ENCODE data around the gene THSD4.

THSD4 gene

DNA sequence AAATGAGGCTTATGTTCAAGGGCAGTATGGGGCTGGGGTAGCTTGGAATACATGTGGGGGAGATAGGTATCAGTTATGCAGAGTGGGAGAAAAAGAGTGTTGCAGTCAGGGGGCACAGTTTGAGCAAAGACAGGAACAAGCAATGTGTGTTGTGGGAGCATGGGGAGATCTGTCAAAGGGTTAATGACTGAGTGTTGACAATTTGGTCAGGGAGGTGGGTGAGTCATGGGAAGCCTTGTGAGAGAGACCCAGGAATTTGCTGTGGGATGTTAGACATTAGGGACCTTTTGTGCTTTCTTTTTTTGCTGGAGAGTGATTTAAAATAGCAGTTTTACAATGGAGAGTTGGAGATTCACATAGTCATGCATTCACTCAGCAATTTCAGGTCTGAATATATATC lies 473.5 kb downstream of the THSD4 start:
- DNase-seq (ENCODE audit: low read depth), result no peak

DNA sequence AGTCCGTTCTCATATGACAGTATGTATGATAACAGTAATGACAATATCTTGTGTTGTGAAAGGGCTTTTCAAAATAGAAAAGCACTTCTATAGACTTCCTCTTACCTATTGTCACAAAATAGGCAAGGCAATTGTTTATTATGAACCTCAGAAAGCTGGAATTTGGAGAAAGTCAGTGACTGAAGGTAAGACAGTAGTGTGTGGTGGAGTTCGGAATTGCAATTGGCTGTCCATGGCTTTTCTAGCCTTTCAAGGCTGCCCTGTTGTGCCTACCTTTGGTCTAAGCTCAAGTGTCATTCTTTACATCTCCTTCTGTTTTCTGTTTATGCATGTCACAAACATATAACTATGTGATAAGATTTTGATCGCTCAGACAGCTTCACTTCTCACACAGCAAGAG lies 475.8 kb downstream of the THSD4 start:
- DNase-seq (ENCODE audit: low read depth), result no peak

DNA sequence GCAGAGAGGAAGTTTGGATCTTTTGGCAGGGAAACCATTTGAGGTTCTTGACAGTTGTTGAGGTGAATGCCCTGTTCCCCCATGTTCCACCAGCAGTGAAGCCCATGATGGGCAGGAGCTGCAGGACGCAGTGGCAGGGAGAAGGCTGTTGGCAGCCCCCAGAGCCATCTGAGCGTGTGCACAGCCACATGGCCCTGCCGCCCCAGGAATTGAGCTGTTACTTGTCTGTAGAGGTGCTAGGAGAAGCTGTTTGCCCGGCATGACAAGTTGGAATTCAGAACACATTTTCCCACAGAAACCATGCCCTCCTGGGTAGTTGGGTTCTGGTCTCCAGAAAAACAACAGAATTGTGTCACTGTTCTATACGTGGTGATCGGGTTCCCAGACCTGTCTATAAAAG lies 476.9 kb downstream of the THSD4 start:
- no peak for DNase-seq (ENCODE audit: low read depth)

- DNase-seq (ENCODE audit: low read depth), result no peak
Observed at GRCh38 chr15:71595846-71596553, 480.7 kb downstream of the THSD4 start.

- DNase-seq (ENCODE audit: low read depth), result no peak
Observed at GRCh38 chr15:71596672-71597071, 481.4 kb downstream of the THSD4 start.

DNA sequence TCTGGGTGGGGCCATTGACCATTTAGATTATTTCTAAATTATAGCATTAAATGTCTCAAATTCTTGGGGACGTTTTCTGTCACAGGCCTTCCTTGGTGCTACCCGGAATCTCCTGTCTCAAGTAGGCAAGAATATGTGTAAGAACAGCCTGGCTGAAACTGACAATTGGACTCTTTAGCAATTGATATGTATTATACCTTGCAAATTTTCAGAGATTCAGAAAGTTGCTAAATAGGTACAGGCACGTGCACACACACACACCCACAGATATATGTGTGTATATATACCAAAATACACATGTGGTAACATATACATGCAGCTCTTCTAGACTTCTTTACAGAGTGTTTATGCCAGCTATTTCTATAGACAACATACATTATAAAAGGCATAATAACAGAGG lies 481.9 kb downstream of the THSD4 start:
- DNase-seq (ENCODE audit: low read depth), result no peak

GRCh38 chr15:71597637-71598036 lies 482.4 kb downstream of the THSD4 start:
- DNase-seq (ENCODE audit: low read depth), result no peak

DNA sequence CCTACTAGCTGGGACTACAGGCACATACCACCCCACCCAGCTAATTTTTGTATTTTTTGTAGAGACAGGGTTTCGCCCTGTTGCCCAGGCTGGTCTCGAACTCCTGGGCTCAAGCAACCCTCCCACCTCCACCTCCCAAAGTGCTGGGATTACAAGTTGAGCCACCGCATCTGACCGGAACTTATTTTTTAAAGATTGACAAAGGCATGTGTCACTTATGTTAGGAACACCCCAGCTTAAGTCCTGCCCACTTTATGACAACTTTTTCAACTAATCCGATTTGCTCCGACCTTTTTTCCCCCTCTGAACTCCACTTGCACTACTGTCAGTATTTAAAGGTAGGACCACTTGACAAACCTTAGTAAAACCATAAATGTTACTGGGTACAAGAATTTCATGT lies 483.5 kb downstream of the THSD4 start:
- DNase-seq (ENCODE audit: low read depth), result no peak

DNA sequence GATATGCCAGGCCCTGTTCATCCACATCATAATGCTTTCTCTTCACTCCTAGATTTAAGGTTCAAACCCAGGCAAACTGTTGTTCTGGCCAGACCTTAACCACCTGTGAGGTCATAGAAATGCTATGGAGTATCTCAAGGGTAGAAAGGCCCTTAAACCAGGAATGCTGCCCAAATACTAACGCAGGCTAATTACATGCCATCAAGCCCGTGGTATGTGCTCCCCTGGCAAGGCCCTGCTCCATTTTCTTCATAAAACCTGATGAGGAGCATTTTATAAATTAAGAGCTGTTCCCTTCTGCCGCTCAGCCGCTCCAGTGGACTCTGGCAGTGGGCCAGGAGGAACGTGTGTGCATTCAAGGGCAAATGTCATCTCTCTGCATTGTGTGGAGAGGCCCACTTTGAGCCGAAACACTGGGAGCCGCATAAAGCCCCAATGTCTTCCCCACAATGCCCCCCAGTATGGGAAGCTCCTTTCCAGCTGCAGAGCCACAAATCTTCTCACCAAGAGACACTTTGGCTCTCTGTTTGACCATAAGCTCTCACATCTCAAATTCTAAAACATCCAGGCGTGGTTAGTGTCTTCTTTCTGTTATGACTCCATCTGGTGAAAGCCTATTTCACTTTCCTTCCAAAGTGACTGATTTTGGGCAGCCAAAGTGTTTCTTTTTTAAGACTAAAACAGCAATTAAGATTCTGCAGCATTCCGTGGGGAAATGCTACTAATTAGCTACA lies 484.3 kb downstream of the THSD4 start:
- DNase-seq (ENCODE audit: low read depth), result no peak

GRCh38 chr15:71600237-71600636 lies 485.0 kb downstream of the THSD4 start:
- DNase-seq (ENCODE audit: low read depth), result no peak

DNA sequence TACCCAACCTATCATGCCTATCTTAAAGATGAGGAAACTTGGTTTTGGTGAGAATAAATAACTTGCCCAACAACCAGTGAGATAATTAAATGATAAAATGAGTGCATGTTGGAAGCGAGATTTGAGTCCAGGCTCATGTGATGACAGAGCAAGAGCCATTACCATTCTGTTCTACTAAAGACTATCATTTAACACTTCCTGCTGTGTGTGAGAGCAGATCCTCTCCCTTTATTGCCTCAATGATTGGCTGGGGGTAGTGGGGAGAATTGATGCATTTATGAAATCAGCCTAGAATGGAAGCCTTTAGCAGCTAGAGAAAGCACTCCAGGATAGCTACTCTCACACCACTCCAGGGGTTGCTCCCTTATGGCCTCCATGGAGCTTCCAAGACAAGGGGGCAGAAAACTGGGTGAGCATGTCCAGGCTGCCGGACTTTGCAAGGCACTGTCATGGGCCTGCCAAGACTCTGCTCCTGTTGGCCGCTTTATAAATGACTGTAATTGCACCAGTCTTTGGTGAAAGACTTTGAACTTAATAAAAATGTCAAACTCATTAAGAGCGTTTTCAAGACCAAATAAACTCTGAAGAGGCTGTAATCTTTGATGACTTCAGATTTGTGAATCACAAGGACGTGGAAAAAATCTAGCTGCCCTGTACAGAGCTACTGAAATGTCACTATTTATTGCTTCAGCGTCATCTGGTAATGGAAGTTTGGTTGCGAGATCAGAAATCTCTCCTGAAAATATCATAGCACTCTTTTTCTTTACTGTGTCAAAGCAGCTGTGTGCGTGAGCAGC lies 486.0 kb downstream of the THSD4 start:
- DNase-seq (ENCODE audit: low read depth), result no peak

GRCh38 chr15:71603379-71603778 lies 488.1 kb downstream of the THSD4 start:
- no peak for DNase-seq (ENCODE audit: low read depth)

- no peak for DNase-seq (ENCODE audit: low read depth)
Observed at GRCh38 chr15:71607383-71607782, 492.1 kb downstream of the THSD4 start.

DNA sequence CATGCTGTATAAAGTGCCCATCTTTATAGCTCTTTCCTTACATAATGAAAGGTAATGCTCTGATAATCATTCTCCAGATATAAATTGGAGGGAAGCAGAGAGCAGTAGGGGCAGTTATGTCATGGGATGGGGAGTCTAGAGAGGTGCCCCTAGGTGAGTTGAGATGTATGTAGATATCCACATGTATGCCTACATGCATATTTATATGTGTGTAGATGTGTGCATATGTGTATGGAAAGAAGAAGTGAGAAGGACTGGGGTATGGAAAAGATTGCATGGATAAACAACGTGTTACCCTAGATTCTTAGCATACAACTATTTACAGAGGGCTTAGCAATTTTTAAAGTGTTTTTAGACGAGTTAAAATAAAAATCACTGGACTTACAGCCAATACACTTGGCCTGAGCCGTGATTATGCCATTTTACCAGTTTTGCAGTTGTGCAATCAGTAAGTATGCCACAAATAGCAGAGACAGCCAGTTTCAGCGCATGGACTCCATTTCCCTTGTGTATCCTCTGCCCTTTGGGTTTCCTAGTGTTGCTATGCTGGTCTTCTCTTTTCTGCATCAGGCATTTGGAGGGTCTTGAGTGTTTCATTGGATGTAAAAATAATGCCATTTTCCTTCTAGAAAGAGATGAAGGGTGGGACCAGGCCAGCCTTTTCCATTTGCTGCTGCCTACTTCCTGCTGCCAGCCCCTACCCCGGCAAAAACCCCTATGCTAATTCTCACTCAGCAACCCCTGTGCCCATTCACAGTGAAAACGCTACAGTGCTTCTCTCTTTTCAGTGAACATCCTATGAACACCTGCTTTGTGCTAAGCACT lies 495.7 kb downstream of the THSD4 start:
- no peak for DNase-seq (ENCODE audit: low read depth)

DNA sequence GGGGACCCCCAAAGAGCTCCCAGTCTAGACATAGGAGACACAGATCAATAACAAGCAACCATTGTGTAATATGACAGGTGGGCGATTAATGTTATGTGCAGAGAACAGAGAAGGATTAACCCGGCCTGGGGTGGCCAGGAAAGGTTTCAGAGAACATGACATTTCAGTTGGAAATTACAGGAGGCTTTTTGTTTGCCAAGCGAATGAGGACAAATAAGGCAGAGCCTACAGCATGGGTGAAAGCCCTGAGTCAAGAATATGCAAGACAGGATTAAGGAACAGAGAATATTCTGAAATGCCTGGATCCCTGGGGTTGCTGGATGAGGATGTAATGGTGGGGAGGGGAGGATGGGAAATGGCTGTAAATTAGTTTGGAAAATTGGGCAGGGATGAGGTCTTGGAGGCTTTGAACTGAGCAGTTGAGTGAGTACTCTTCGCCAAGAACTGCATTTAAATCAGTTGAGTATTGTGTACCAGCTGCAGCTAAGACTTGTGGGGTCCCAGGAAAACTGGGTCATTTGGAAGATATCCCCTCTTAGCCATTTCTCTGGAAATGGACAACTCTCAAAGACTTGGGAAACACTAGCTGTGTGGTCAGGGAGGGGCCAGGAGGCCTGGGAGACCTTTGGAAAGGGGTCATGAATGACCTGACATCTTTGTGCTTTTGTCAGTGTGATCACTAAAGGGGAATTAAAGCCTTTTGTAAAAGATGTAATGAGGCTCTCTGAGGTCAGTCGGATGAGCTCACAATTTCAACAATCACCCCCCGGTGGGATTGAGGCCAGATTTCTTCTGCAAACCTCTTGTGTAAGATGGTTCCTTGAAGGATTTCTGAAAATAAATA lies 496.5 kb downstream of the THSD4 start:
- DNase-seq (ENCODE audit: low read depth), result no peak

GRCh38 chr15:71612397-71612722 lies 497.1 kb downstream of the THSD4 start:
- DNase-seq (ENCODE audit: low read depth), result no peak

- no peak for DNase-seq (ENCODE audit: low read depth)
Observed at GRCh38 chr15:71612869-71613268, 497.6 kb downstream of the THSD4 start.

DNA sequence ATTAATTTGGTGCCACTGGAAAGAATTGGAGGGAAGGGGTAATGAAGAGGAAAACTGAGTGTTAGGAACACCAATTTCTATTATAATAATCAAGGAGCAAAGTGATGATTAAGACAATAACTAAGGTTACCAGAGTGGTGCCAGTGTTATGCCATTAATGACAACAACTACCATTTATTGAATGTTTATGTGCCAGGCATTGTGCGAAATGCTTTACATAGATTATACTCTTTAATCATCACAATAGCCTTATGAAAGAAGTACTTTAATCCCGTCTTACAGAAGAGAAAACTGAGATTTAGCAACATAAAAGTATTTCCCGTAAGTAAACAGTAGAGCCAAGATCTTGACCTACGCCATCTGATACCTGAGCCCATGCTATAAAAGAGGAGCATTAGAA lies 507.8 kb downstream of the THSD4 start:
- DNase-seq (ENCODE audit: low read depth), result no peak

DNA sequence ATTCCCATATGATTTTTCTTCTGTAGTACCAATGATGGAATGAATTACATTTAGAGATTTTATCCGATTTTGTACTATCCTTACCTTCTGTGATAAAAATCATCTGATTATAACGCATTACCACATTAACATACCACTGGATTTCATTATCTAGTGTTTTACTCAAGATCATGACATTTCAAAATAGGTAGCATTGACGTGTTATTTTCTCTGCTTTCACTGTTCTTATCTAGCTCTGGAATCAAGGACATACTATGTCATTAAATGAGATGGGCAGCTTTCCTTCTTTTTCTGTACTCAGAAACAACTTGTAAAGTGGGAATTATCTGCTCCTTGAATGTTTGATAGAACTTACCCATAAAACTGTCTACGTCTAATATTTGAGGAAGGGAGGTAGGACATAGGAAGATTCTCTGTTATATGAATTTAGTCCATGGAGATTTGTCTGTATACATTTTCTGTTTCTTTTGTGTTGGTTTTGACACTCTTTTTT lies 511.4 kb downstream of the THSD4 start:
- DNase-seq (ENCODE audit: low read depth), result no peak

- no peak for DNase-seq (ENCODE audit: low read depth)
Observed at GRCh38 chr15:71627188-71627587, 511.9 kb downstream of the THSD4 start.

DNA sequence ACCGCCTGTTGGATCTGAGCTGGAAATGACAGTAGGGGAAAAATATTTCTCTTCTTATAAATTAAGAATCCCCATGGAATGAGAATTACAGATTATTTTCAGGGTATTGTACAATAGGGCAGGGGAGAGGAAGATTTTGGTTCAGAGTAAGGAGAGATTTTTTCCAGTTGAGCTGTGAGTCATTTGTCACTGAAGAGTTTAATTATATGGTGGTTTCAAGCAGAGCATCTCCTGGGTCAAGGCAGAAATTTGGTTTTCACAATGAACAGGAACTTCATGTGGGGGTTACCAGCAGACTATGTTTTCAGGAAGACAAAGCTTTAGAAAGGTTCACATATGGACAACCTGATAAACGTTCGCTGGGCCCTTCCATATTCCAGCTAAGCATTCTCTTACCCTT lies 512.3 kb downstream of the THSD4 start:
- no peak for DNase-seq (ENCODE audit: low read depth)
